ENCODE measurements around the gene SLC7A8. TPM values are rescaled to one million over a fixed set of nuclear protein-coding genes. Genes with fewer than 3 reads are reported as not detected.

SLC7A8 gene
- polyA plus RNA-seq, 1 experiment: 0.78 TPM

DNA sequence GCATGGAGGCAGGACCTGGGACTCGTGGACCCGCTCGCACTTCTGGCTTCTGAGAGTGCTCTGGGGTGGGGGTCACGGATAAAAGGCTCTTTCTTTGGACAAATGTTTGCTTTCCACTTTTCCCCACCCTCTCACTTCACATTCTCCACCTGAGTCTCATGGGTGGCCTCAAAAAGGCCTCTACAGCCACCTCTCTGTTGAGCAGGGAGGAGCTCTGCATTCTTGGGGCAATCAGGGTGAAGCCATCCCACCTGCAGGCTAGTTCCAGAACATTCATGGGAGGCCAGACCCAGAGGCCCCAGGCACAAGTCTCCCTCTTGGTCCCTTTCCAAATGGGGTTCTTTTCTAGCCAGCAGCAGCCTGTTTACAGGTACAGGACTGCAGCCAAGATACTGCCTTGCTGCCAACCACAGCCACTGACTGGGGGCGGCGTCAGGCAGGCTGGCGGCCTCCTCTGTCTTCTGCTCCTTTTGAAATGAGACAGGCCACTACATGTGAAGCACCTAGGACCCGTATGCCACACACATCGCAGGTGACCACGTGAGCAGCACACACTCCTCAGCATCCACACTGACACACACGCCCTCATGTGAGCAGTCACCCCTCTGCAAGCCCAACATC lies 46.2 kb downstream of the SLC7A8 start:
- Histone ChIP-seq H3K27ac (ENCODE audit: low read depth, low read length) (no peak overlapping the region), H3K9me3 (ENCODE audit: control insufficient read depth, insufficient read depth, low read length) (no peaks in the 10 kb centered on the region; the same call in 1 of the 2 replicates), H3K27me3 (ENCODE audit: control insufficient read depth, insufficient read depth, low read length) (peaks cover 19% of the 10 kb centered on the region), H3K4me3 (ENCODE audit: low read depth, low read length) (no peak overlapping the region)
- ChIA-PET POLR2A (no interaction called here), CTCF (interaction anchor here (0.6 to 1.2 kb wide), 2 partner anchors 49 to 775 kb away, joined by 3 to 6 read pairs; no protein-coding TSS in a partner anchor)
- TF ChIP-seq, protein P1, sequence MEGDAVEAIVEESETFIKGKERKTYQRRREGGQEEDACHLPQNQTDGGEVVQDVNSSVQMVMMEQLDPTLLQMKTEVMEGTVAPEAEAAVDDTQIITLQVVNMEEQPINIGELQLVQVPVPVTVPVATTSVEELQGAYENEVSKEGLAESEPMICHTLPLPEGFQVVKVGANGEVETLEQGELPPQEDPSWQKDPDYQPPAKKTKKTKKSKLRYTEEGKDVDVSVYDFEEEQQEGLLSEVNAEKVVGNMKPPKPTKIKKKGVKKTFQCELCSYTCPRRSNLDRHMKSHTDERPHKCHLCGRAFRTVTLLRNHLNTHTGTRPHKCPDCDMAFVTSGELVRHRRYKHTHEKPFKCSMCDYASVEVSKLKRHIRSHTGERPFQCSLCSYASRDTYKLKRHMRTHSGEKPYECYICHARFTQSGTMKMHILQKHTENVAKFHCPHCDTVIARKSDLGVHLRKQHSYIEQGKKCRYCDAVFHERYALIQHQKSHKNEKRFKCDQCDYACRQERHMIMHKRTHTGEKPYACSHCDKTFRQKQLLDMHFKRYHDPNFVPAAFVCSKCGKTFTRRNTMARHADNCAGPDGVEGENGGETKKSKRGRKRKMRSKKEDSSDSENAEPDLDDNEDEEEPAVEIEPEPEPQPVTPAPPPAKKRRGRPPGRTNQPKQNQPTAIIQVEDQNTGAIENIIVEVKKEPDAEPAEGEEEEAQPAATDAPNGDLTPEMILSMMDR (IDR thresholded peaks at IDR 0.05; ENCODE audit: low read depth, low read length): no peak
- DNase-seq (ENCODE audit: low read depth, low spot score): no peak

DNA sequence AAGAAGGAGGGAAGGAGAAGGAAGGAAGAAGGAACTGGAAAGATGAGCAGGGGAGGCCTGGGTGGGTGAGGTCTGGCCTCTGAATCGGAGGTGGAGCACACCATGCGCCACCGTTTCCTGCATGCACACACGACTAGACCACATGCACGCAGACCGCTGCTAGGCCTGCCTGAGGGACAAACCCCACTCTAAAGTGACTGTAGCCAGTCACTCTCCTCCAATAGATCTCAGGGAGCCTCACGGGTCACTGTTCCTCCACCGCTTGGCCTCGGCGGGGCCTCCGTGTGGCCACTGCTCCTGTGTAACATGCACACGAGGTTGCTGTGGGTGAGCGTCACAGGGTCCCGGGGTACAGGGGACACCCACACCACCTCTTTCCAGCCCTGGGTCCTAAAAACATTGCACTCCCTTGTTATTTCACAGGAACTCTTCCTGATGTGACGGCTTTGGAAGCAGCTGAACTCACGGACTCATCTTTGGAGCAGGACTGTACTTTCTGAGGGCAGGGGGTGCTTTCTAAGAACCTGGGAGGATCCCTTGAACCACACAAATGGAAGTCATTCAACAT lies 46.8 kb downstream of the SLC7A8 start:
- TF ChIP-seq, protein P1 (IDR thresholded peaks at IDR 0.05; ENCODE audit: low read depth, low read length): no peak
- peaks cover 16% of the 10 kb centered on the region for H3K27me3 ChIP-seq (ENCODE audit: control insufficient read depth, insufficient read depth, low read length)
- CTCF ChIA-PET: no interaction called here
- no peak for DNase-seq (ENCODE audit: low read depth, low spot score)
- H3K4me3 ChIP-seq (ENCODE audit: low read depth, low read length): no peak overlapping the region
- POLR2A ChIA-PET: no interaction called here
- no peaks in the 10 kb centered on the region; the same call in 1 of the 2 replicates for H3K9me3 ChIP-seq (ENCODE audit: control insufficient read depth, insufficient read depth, low read length)
- no peak overlapping the region for H3K27ac ChIP-seq (ENCODE audit: low read depth, low read length)

DNA sequence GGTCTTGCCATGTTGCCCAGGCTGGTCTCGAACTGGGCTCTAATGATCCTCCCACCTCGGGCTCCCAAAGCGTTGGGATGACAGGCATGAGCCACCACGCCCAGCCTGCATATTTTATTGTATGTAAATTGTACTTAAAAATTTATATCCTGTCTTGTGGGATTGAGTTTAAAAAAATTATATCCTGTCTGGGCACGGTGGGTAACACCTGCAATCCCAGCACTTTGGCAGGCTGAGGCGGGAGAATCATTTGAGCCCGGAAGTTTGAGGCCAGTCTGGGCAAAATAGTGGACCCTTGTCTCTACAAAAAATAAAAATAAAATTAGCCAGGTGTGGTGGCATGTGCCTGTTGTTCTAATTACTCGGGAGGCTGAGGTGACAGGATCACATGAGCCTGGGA lies 50.5 kb downstream of the SLC7A8 start:
- TF ChIP-seq, protein P1 (IDR thresholded peaks at IDR 0.05; ENCODE audit: low read depth, low read length): no peak
- DNase-seq (ENCODE audit: low read depth, low spot score): no peak
- Histone ChIP-seq H3K27ac (ENCODE audit: low read depth, low read length) (no peak overlapping the region), H3K9me3 (ENCODE audit: control insufficient read depth, insufficient read depth, low read length) (no peaks in the 10 kb centered on the region), H3K4me3 (ENCODE audit: low read depth, low read length) (no peak overlapping the region), H3K27me3 (ENCODE audit: control insufficient read depth, insufficient read depth, low read length) (peaks cover 9% of the 10 kb centered on the region)
- ChIA-PET CTCF (interaction anchor here (0.7 to 2.0 kb wide), 3 partner anchors 12 to 550 kb away, joined by 3 to 8 read pairs (median 4); no protein-coding TSS in a partner anchor), POLR2A (no interaction called here)

DNA sequence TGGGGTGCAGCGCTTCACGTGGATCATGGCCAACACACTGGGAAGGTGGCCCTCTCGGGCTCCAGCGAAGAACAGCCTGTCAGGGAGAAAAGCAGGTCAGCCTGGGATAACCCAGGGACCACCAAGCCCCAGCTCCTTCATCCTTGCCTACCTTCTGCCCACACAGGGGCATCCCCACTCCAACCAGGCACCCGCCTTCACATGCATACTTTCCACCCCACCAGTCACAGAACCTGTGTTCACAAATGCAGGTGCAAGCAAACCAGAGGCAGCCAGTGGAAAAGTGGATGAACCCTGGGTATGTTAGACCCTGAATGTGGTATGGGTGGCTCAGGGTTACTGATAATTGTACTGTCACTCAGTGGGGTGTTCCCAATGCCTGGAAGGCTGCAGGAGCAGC lies 52.0 kb downstream of the SLC7A8 start:
- POLR2A ChIA-PET: no interaction called here
- CTCF ChIA-PET: interaction anchor here (0.6 to 3.7 kb wide), 4 partner anchors 10 to 483 kb away, joined by 3 to 35 read pairs (median 8); no protein-coding TSS in a partner anchor
- Histone ChIP-seq H3K9me3 (ENCODE audit: control insufficient read depth, insufficient read depth, low read length) (no peaks in the 10 kb centered on the region), H3K27ac (ENCODE audit: low read depth, low read length) (no peak overlapping the region), H3K4me3 (ENCODE audit: low read depth, low read length) (no peak overlapping the region), H3K27me3 (ENCODE audit: control insufficient read depth, insufficient read depth, low read length) (peaks cover 8% of the 10 kb centered on the region)
- TF ChIP-seq, protein P1 (IDR thresholded peaks at IDR 0.05; ENCODE audit: low read depth, low read length): no peak
- no peak for DNase-seq (ENCODE audit: low read depth, low spot score)

DNA sequence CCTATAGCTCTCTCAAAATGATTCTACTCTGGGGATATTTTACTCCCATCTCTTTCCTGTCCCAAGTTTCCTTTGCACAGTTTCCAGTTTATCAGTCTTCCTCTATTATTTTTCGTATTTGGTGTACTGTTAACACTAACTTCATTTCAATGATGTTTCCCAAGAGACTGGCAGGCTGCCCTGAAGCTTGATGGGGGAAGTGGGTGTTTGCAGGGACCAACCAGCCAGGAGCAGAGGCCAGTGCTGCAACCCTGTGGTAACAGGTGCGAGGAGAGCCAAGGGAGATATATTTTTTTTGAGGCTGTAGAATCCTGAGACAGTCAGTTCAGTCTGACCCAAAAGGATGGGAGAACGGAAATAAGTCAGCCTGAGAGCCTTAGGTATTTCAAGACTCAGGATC lies 52.6 kb downstream of the SLC7A8 start:
- Histone ChIP-seq H3K27ac (ENCODE audit: low read depth, low read length) (no peak overlapping the region), H3K9me3 (ENCODE audit: control insufficient read depth, insufficient read depth, low read length) (no peaks in the 10 kb centered on the region), H3K4me3 (ENCODE audit: low read depth, low read length) (no peak overlapping the region), H3K27me3 (ENCODE audit: control insufficient read depth, insufficient read depth, low read length) (peaks cover 12% of the 10 kb centered on the region)
- ChIA-PET POLR2A (no interaction called here), CTCF (interaction anchor here (1.3 to 3.7 kb wide), 3 partner anchors 10 to 56 kb away, joined by 3 to 35 read pairs (median 13); no protein-coding TSS in a partner anchor)
- TF ChIP-seq, protein P1 (IDR thresholded peaks at IDR 0.05; ENCODE audit: low read depth, low read length): no peak
- DNase-seq (ENCODE audit: low read depth, low spot score): no peak

Measured in AG04450 (cell line).